Fibroblast of upper back skin (primary cell): ENCODE measurements around the gene LINS1.

Source experiments
- DNase-seq: peaks from one replicate; pipeline ENCODE4 v3.0.0-alpha.2; 2013

The LINS1 gene

GRCh38 chr15:100547961-100548360 is 54.0 kb downstream of the LINS1 start:
- DNase-seq = no peak

GRCh38 chr15:100544946-100545345 is 57.0 kb downstream of the LINS1 start:
- no peak for DNase-seq

- DNase-seq = no peak
Measured at GRCh38 chr15:100544338-100544841, 57.6 kb downstream of the LINS1 start.

- no peak for DNase-seq
Measured at GRCh38 chr15:100542290-100542689, 59.7 kb downstream of the LINS1 start.

GRCh38 chr15:100537331-100537730 is 64.7 kb downstream of the LINS1 start:
- DNase-seq = no peak

- no peak for DNase-seq
Measured at GRCh38 chr15:100536733-100537132, 65.3 kb downstream of the LINS1 start.

GRCh38 chr15:100533886-100534285 is 68.1 kb downstream of the LINS1 start:
- DNase-seq = no peak

GRCh38 chr15:100531823-100532327 is 70.1 kb downstream of the LINS1 start:
- no peak for DNase-seq

- no peak for DNase-seq
Measured at GRCh38 chr15:100531204-100531603, 70.8 kb downstream of the LINS1 start.

- DNase-seq = no peak
Measured at GRCh38 chr15:100529556-100529955, 72.4 kb downstream of the LINS1 start.

- DNase-seq = no peak
Measured at GRCh38 chr15:100528833-100529428, 73.1 kb downstream of the LINS1 start, which contains the start of gene CERS3. Gene CERS3 (minus strand): TSS chr15:100528950. CDS start chr15:100501849, 27,101 bp downstream.

- DNase-seq = no peak
Measured at GRCh38 chr15:100526027-100526481, 75.9 kb downstream of the LINS1 start.

GRCh38 chr15:100525436-100525835 is 76.5 kb downstream of the LINS1 start:
- DNase-seq = no peak

- no peak for DNase-seq
Measured at GRCh38 chr15:100524326-100524725, 77.7 kb downstream of the LINS1 start.

GRCh38 chr15:100521907-100522306 is 80.1 kb downstream of the LINS1 start:
- DNase-seq = no peak

- no peak for DNase-seq
Measured at GRCh38 chr15:100520132-100520921, 81.7 kb downstream of the LINS1 start.

GRCh38 chr15:100517846-100518245 is 84.1 kb downstream of the LINS1 start:
- DNase-seq = no peak
